GM19023 (cell line): ENCODE results near the gene C2orf76.

Experiments used
- ATAC-seq: cut with Tn5 transposase; IDR thresholded peaks from one replicate; pipeline ENCODE4 v1.9.1; 2021; ENCODE audit warnings: mild to moderate bottlenecking, moderate library complexity; ENCODE audit not compliant: unreplicated experiment

C2orf76 gene

GRCh38 chr2:119338826-119339561 lies 27.6 kb downstream of the C2orf76 start:
- ATAC-seq: peak; percentile 100

DNA sequence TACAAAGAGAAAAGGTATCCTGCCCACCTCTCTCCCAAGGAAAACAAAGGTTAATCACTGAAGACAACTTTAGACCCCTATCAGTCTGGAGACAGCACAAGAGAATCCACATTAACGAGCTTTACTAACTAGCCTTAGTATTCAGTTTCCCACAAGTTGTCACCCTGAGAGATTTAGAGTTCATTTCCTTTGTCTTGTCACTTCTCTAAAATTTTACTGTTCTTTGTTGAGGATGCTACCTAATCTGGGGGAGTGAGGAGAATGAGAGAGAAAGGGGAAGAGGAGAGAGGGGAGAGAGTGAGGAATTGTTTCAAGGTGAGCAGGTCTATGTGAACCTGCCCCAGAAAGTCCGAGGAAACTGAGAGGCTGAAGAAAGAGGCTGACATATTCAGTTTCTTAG lies 28.4 kb downstream of the C2orf76 start:
- ATAC-seq: no peak

GRCh38 chr2:119337749-119338148 lies 28.9 kb downstream of the C2orf76 start:
- ATAC-seq: no peak

DNA sequence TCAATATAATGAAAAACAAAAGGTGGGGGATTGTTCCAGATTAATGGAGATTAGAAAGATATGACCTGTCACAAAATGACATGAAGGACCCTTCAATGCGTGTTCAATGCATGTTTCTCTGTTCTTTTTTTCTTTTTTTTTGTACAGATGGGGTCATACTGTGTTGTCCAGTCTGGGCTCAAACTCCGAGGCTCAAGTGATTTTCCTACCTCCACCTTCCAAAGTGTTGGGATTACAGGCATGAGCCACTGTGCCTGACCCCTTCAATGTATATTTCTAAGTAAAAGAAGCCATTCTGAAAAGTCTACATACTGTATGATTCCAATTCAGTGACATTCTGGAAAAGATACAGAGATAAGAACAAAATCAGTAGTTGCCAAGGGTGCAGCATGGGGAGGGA lies 32.8 kb downstream of the C2orf76 start:
- no peak for ATAC-seq

DNA sequence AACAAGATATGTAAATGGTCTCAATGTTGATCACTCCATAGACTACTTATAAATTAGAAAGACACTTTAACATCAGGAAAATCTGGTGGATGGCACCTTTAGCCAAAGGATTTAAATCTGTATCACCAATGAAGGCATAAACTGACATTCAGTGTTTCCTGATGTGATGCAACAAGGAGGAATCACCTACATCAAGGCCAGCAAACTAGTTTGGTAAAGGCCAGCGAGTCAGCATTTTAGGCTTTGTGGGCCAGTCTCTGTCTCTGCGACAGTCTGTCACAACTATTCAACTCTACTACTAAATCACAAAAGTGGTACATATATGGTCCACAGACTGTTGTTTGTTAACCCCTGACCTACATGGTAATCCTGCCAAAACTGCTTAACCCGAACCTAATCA lies 33.3 kb downstream of the C2orf76 start:
- ATAC-seq: no peak

- ATAC-seq: no peak
Observed at GRCh38 chr2:119332953-119333352, 33.7 kb downstream of the C2orf76 start.

GRCh38 chr2:119327431-119327830 lies 39.2 kb downstream of the C2orf76 start:
- ATAC-seq: no peak

- ATAC-seq: no peak
Observed at GRCh38 chr2:119326938-119327337, 39.7 kb downstream of the C2orf76 start.

DNA sequence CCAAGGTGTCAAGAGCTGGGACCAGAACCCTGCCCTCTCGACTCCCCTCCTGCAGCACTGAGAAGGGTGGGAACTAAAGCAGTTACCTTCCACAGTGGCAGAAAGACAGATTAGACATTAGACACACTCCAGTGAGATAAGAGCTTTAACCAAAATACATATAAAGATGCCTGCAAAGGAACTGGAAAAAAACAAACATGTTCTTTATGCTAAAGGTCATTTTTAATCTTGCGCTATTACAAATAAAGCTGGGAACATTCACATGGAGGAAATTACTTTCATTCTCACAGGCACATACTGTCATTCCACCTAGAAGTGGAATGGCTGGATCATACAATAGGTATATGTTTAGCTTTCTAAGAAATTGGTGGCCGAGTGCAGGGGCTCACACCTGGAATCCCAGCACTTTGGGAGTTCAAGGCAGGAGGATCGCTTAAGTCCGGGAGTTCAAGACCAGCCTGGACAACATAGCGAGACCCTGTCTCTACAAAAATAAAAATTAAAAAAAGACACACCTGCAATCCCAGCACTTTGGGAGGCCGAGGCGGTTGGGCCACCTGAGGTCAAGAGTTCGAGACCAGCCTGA lies 41.9 kb downstream of the C2orf76 start:
- ATAC-seq: no peak

- no peak for ATAC-seq
Observed at GRCh38 chr2:119323459-119323858, 43.2 kb downstream of the C2orf76 start.

GRCh38 chr2:119319593-119319992 lies 47.0 kb downstream of the C2orf76 start:
- ATAC-seq: no peak

- no peak for ATAC-seq
Observed at GRCh38 chr2:119317554-119317953, 49.1 kb downstream of the C2orf76 start.

DNA sequence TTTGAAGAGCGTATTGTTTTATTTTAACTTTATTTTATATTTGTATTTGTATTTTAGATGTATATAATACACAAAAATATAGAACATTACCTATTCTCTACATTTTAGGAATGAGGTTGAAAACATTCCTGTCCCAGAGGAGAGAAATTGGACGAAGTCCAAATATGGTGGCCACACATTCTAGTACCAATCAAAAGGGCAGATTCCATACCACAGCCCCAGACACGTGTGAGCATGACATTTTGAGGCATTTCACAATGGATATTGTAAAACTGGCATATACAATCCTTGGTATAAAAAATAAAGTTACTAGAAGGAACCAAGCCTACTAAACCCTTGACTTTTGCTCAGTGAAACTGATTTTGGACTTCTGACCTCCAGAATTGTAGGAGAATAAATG lies 50.6 kb downstream of the C2orf76 start:
- no peak for ATAC-seq

DNA sequence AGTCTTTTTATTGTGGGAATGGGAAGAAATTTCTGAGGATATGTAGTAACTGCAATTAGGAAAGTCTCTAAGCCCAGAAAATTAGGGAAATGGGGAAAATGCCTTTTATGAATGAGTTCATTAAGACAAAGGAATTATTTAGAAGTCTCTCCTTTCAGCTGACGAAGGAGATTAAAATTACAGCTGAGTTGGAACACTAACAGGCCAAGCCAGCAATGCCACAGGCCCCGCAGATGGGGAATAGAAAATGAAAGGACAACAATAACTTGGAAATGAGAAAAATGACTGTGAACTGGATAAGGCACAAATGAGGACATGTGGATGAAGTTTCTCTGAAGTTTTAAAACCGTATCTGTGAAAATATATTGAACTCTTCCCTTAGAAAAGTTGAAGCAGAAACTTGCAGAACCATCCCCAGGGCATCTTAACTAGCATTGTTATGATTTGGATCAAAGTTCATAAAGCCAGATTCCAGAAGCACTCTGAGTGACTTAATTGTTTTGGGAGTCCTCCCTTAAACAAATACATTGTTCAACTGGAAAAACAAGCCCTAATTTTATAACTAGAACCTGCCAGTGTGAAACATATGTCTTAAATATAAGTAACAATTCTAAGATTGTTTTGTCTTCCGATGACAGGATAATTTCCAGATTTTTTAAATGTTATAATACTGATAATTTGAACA lies 51.3 kb downstream of the C2orf76 start:
- ATAC-seq: no peak

GRCh38 chr2:119311831-119312230 lies 54.8 kb downstream of the C2orf76 start:
- no peak for ATAC-seq

DNA sequence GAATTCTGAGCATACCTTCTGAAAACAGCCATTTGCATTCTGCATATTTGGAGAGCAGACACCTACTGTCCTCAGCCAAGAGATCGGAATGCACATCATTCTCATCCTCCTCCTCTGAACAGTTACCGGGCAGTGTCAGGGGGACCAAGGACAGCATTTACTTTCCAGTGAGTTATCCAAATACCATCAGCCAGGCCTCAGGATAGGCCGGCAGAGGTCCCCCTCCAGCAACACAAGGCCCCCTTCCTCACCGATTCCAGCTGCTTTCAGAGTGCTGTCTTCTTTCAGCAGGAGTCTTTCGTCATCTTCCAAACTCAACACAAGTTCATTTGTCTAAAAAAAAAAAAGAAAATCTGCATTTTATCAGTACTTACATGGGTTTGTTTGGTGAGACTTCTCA lies 55.3 kb downstream of the C2orf76 start:
- no peak for ATAC-seq

DNA sequence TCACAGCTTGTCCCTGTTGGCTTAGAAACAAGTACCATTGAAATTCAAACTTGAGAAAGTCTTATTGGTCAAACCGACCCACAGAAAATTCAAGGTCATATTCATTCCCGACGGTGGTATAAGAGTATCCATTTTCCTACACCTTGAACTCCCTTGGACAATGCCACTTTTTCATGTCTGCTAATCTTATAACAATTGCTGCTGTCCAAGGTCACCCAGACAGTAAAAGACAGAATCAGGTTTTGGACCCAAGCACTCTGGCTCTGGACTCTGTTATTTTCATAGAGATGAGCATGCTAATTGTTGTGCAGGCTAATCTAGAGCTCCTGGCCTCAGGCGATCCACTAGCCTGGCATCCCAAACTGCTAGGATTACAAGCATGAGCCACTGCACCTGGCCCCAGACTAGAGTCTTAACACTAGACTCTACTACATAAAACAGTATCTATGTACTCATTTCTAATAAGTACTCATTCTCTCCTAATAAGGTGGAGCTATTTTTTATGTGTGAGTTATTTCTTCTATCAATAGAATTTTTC lies 57.8 kb downstream of the C2orf76 start:
- no peak for ATAC-seq

DNA sequence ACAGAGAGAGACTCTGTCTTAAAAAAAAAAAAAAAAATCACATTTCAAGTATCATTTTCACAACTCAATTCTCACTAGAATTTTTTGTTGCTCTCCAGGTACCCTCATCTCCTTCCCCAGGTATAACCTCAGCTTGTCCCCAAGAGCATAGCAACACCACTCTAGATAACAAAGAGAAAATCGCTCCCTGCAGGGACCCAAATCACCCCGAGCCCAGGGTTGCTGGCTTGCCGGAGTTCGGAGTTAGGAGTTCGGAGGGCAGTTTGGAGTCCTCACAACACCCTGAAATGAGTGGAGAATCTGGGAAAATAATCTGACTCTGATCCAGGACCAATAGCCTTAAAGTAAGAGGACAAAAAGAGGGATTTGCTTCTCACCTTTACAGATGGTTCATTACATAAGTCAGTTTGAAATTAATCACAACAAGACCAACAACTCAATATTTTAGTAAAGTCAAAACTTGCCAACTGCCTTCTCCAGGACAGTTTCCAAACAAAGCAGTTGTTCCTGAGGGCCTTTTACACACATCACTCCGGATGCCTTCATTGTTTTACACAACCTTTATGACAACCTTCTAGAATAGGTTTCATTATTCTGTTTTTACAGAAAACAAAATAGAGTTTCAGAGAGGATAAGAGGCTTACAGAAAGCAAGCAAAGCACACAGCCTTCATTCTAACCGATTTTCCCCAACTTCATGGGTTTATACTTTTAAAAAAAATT lies 59.1 kb downstream of the C2orf76 start:
- no peak for ATAC-seq

- ATAC-seq: no peak
Observed at GRCh38 chr2:119306196-119306590, 60.4 kb downstream of the C2orf76 start.

DNA sequence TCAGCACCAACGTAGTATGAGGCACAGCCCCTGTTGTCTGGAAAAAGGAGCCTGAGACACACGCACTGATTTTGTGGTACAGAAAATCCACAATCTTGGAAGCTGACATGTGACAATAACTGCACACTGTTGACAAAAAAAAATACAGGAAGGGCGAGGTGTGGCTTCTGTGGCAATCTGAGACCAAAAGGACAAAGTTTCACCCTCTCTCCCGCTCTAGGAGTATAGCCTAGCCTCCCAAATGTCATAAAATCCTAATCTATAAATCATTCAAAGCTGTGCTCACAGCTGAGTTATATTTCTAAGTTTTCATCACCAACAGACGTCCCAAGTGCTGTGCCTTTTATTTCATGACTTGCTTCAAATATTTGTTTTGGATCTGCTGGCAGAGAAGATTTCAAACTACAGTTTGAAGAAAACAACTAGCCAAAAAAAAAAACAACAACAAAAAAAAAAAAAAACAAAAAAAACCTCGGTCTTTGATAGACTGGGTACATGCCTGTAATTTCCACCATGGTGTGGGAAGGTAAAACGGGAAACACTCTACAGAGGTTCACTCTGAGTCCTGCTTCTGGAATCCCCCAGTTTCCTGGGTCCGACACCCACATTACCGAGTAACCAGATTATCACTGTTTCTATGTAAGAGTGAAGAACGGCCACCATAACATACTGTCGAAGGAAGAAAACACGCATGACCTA lies 61.0 kb downstream of the C2orf76 start:
- no peak for ATAC-seq

DNA sequence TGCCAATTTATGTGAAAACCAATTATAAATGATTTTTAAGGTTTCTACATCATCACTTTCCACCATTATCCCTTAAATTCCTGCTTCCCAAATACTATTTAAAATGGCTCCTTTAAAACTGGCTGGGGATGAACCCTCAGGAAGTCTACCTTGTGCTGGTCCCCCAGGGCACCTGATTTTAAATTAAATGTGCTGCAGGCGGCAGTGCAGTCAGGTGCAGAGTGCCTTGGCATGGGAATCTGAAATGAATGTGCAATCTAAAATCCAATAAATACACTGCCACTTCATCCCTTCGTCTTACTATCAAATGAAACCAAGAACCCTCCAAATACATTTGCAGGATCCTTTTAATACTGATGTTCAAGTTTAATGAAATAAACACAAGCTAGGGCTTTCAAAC lies 61.8 kb downstream of the C2orf76 start:
- no peak for ATAC-seq
